Karpas-422 (cell line): ENCODE results near the gene FMO4. TPM values are rescaled to one million over a fixed set of nuclear protein-coding genes. Genes with fewer than 3 reads are reported as not detected.
"Not testable (repeated sequence)": the region's sequence is repeated elsewhere in the genome, so short reads cannot be mapped to it uniquely, and the experiment has no call there.

Source experiments
- DNase-seq: peaks from one replicate; pipeline ENCODE4 v3.0.0-alpha.2; 2015
- H2AFZ ChIP-seq: fragments of 200-600 bp; sonication (generic); 2 replicates; pipeline ENCODE4 v1.6.1; 2014; ENCODE audit warnings: antibody characterized with exemption, low read length, mixed read lengths
- H3K27ac ChIP-seq: fragments of 200-600 bp; sonication (generic); 2 replicates; pipeline ENCODE4 v1.5.1; 2014; ENCODE audit warnings: mild to moderate bottlenecking, low read length, moderate library complexity
- H3K27me3 ChIP-seq: fragments of 200-600 bp; sonication (generic); 2 replicates; pipeline ENCODE4 v1.6.1; 2014; ENCODE audit warnings: low read length, mixed read lengths
- H3K36me3 ChIP-seq: fragments of 200-600 bp; sonication (generic); 2 replicates; pipeline ENCODE4 v1.6.1; 2014; ENCODE audit warnings: low read length, mixed read lengths; ENCODE audit not compliant: insufficient read depth
- H3K4me1 ChIP-seq: fragments of 200-600 bp; sonication (generic); 2 replicates; pipeline ENCODE4 v1.6.1; 2014; ENCODE audit warnings: mild to moderate bottlenecking, low read length, mixed read lengths
- H3K4me2 ChIP-seq: fragments of 200-600 bp; sonication (generic); 2 replicates; pipeline ENCODE4 v1.6.1; 2014; ENCODE audit warnings: low read length, low read depth, mild to moderate bottlenecking; ENCODE audit not compliant: poor library complexity, severe bottlenecking
- H3K4me3 ChIP-seq: fragments of 200-600 bp; sonication (generic); 2 replicates; pipeline ENCODE4 v1.5.1; 2014; ENCODE audit warnings: mild to moderate bottlenecking, antibody characterized with exemption, low read length, mixed read lengths
- H3K79me2 ChIP-seq: fragments of 200-600 bp; sonication (generic); 2 replicates; pipeline ENCODE4 v1.6.1; 2014; ENCODE audit warnings: mild to moderate bottlenecking, low read length, mixed read lengths
- H3K9ac ChIP-seq: fragments of 200-600 bp; sonication (generic); 2 replicates; pipeline ENCODE4 v1.6.0; 2014; ENCODE audit warnings: low read length
- H3K9me2 ChIP-seq: fragments of 200-600 bp; sonication (generic), shearing (Covaris generic); replicated peaks from 2 replicates; pipeline ENCODE4 v1.6.0; 2014; ENCODE audit warnings: mild to moderate bottlenecking, low read length, moderate library complexity; ENCODE audit not compliant: insufficient read depth
- H3K9me3 ChIP-seq: fragments of 300-700, 200-600 bp; sonication (generic); 2 replicates; pipeline ENCODE4 v1.6.1; 2014; ENCODE audit warnings: low read length, mixed read lengths
- H4K20me1 ChIP-seq: fragments of 200-600 bp; sonication (generic); 2 replicates; pipeline ENCODE4 v1.6.1; 2014; ENCODE audit warnings: mild to moderate bottlenecking, antibody characterized with exemption, low read length, low read depth; ENCODE audit not compliant: insufficient read depth
- total RNA-seq: library from RNA; depleted of rRNA; stranded (reverse); fragments of >200 nt; shearing (Covaris generic); gene quantifications from 2 replicates; pipeline ENCODE4 v1.2.3, GENCODE V29; 2014; ENCODE audit warnings: low replicate concordance

Gene FMO4
- total RNA-seq, 1 experiment from 2014 or later: 4.6 TPM

DNA sequence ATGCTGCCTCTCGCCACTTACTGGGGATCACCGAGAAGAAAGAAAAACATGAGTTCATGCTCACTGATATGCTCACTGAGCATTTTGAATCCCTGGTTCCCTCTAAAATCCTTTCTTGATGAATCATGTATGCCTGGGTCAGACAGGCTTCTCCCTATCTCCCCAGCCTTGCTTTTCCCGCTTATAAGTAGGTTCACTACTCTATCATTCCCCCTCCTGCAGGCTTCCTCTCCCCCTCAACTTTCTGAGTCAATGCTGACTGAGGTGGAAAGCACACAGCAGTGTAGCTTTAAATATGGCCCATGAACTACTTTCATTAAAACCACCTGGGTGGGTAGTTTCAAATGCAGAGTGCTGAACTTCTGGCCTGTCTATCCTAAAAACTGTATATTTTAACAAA is 41.7 kb downstream of the FMO4 start:
- Histone ChIP-seq H3K9me3 (no peaks in the 10 kb centered on the region), H3K36me3 (no peaks in the 10 kb centered on the region), H2AFZ (no peak overlapping the region), H4K20me1 (no peaks in the 10 kb centered on the region), H3K27ac (no peak overlapping the region), H3K9me2 (no peaks in the 10 kb centered on the region), H3K9ac (no peak overlapping the region), H3K4me1 (no peaks in the 10 kb centered on the region), H3K4me2 (no peak overlapping the region), H3K27me3 (no peaks in the 10 kb centered on the region), H3K4me3 (no peak overlapping the region), H3K79me2 (no peaks in the 10 kb centered on the region)
- DNase-seq: no peak

GRCh38 chr1:171357179-171357578 is 43.2 kb downstream of the FMO4 start:
- H3K4me2 ChIP-seq: no peak overlapping the region

GRCh38 chr1:171359355-171359648 is 45.3 kb downstream of the FMO4 start:
- H3K27me3 ChIP-seq, H3K27ac ChIP-seq, H3K9ac ChIP-seq, H2AFZ ChIP-seq, H3K9me2 ChIP-seq, H4K20me1 ChIP-seq, H3K4me2 ChIP-seq, H3K36me3 ChIP-seq, H3K79me2 ChIP-seq, H3K4me1 ChIP-seq, DNase-seq, H3K4me3 ChIP-seq, H3K9me3 ChIP-seq: not testable (repeated sequence)

More at GRCh38 chr1:171357179-171357578, 43.2 kb downstream of the FMO4 start:
- no peaks in the 10 kb centered on the region for H3K79me2 ChIP-seq
- DNase-seq: no peak
- no peaks in the 10 kb centered on the region for H3K9me2 ChIP-seq
- no peak overlapping the region for H3K9ac ChIP-seq
- no peaks in the 10 kb centered on the region for H3K4me1 ChIP-seq
- no peak overlapping the region for H3K27ac ChIP-seq
- H3K27me3 ChIP-seq: no peaks in the 10 kb centered on the region
- no peaks in the 10 kb centered on the region for H3K9me3 ChIP-seq
- H3K36me3 ChIP-seq: no peaks in the 10 kb centered on the region
- no peak overlapping the region for H2AFZ ChIP-seq
- no peak overlapping the region for H3K4me3 ChIP-seq
- H4K20me1 ChIP-seq: no peaks in the 10 kb centered on the region

- H2AFZ ChIP-seq, H3K27me3 ChIP-seq, H3K9me2 ChIP-seq, H3K36me3 ChIP-seq, H3K9ac ChIP-seq, H3K27ac ChIP-seq, H4K20me1 ChIP-seq, H3K4me3 ChIP-seq, H3K4me1 ChIP-seq, DNase-seq, H3K4me2 ChIP-seq, H3K9me3 ChIP-seq, H3K79me2 ChIP-seq: not testable (repeated sequence)
Measured at GRCh38 chr1:171359731-171360527, 45.9 kb downstream of the FMO4 start.

GRCh38 chr1:171366085-171366484 is 52.1 kb downstream of the FMO4 start:
- no peak overlapping the region for H2AFZ ChIP-seq
- H3K4me3 ChIP-seq: no peak overlapping the region
- no peak overlapping the region for H3K27ac ChIP-seq
- no peaks in the 10 kb centered on the region for H3K27me3 ChIP-seq
- no peaks in the 10 kb centered on the region for H4K20me1 ChIP-seq
- H3K36me3 ChIP-seq: no peaks in the 10 kb centered on the region
- H3K4me1 ChIP-seq: no peaks in the 10 kb centered on the region
- no peak overlapping the region for H3K9ac ChIP-seq
- H3K4me2 ChIP-seq: no peak overlapping the region
- H3K9me2 ChIP-seq: no peaks in the 10 kb centered on the region
- DNase-seq: no peak
- H3K9me3 ChIP-seq: no peaks in the 10 kb centered on the region
- no peaks in the 10 kb centered on the region for H3K79me2 ChIP-seq

GRCh38 chr1:171366816-171367215 is 52.8 kb downstream of the FMO4 start:
- Histone ChIP-seq H3K9me2 (no peaks in the 10 kb centered on the region), H3K4me3 (no peak overlapping the region), H3K27ac (no peak overlapping the region), H3K27me3 (no peaks in the 10 kb centered on the region), H4K20me1 (no peaks in the 10 kb centered on the region), H2AFZ (no peak overlapping the region), H3K9ac (no peak overlapping the region), H3K36me3 (no peaks in the 10 kb centered on the region), H3K4me1 (no peaks in the 10 kb centered on the region), H3K9me3 (no peaks in the 10 kb centered on the region), H3K79me2 (no peaks in the 10 kb centered on the region), H3K4me2 (no peak overlapping the region)
- no peak for DNase-seq

- no peaks in the 10 kb centered on the region for H3K9me3 ChIP-seq
- H3K79me2 ChIP-seq: no peaks in the 10 kb centered on the region
- no peaks in the 10 kb centered on the region for H3K9me2 ChIP-seq
- no peak overlapping the region for H3K9ac ChIP-seq
- no peak for DNase-seq
- no peak overlapping the region for H3K27ac ChIP-seq
- no peaks in the 10 kb centered on the region for H3K27me3 ChIP-seq
- no peak overlapping the region for H3K4me3 ChIP-seq
- H3K36me3 ChIP-seq: no peaks in the 10 kb centered on the region
- no peaks in the 10 kb centered on the region for H3K4me1 ChIP-seq
- H4K20me1 ChIP-seq: no peaks in the 10 kb centered on the region
- no peak overlapping the region for H3K4me2 ChIP-seq
- no peak overlapping the region for H2AFZ ChIP-seq
Measured at GRCh38 chr1:171367436-171367835, 53.5 kb downstream of the FMO4 start.

GRCh38 chr1:171372418-171373084 is 58.6 kb downstream of the FMO4 start:
- no peaks in the 10 kb centered on the region for H3K4me1 ChIP-seq
- no peak overlapping the region for H3K4me3 ChIP-seq
- H3K9me3 ChIP-seq: no peaks in the 10 kb centered on the region
- H3K9me2 ChIP-seq: no peaks in the 10 kb centered on the region
- no peak overlapping the region for H3K9ac ChIP-seq
- no peaks in the 10 kb centered on the region for H4K20me1 ChIP-seq
- no peak overlapping the region for H2AFZ ChIP-seq
- H3K27ac ChIP-seq: no peak overlapping the region
- H3K36me3 ChIP-seq: no peaks in the 10 kb centered on the region
- no peaks in the 10 kb centered on the region for H3K79me2 ChIP-seq
- H3K4me2 ChIP-seq: no peak overlapping the region
- no peaks in the 10 kb centered on the region for H3K27me3 ChIP-seq
- no peak for DNase-seq
